ENCODE results near the gene STEAP2.

STEAP2 gene

GRCh38 chr7:90230834-90231233 is 19.3 kb downstream of the STEAP2 start:
- H3K9me3 ChIP-seq (ENCODE audit: control insufficient read depth in 2 of 2, low read length in 2 of 2), result no peaks in the 10 kb centered on the region
- H3K27me3 ChIP-seq (ENCODE audit: control insufficient read depth in 2 of 2, insufficient read depth in 2 of 2, low read length in 2 of 2), result no peaks in the 10 kb centered on the region
- peak overlapping the region; percentile 15 to 51 for H3K9ac ChIP-seq (ENCODE audit: low read depth in 1 of 2, low read length in 2 of 2)
- H3K36me3 ChIP-seq (ENCODE audit: control insufficient read depth in 2 of 2, insufficient read depth in 2 of 2, low read length in 2 of 2), result peaks cover 0 to 6% of the 10 kb centered on the region in 2 donors
- peak overlapping the region in 1 of 2 donors; percentile 52 for H3K27ac ChIP-seq (ENCODE audit: low read depth in 2 of 2, low read length in 2 of 2)
- H3K4me3 ChIP-seq (ENCODE audit: low read length in 2 of 2), result peak overlapping the region; percentile 22 to 62
- peaks cover 0 to 5% of the 10 kb centered on the region in 2 donors for H3K4me1 ChIP-seq (ENCODE audit: control insufficient read depth in 2 of 2, insufficient read depth in 2 of 2, low read length in 2 of 2)

GRCh38 chr7:90231304-90231703 is 19.8 kb downstream of the STEAP2 start:
- Histone ChIP-seq H3K4me3 (ENCODE audit: low read length in 2 of 2) (peak overlapping the region in 1 of 2 donors; percentile 51), H3K9me3 (ENCODE audit: control insufficient read depth in 2 of 2, low read length in 2 of 2) (no peaks in the 10 kb centered on the region), H3K4me1 (ENCODE audit: control insufficient read depth in 2 of 2, insufficient read depth in 2 of 2, low read length in 2 of 2) (peaks cover 0 to 5% of the 10 kb centered on the region in 2 donors), H3K36me3 (ENCODE audit: control insufficient read depth in 2 of 2, insufficient read depth in 2 of 2, low read length in 2 of 2) (peaks cover 0 to 6% of the 10 kb centered on the region in 2 donors), H3K27ac (ENCODE audit: low read depth in 2 of 2, low read length in 2 of 2) (no peak overlapping the region), H3K9ac (ENCODE audit: low read depth in 1 of 2, low read length in 2 of 2) (no peak overlapping the region), H3K27me3 (ENCODE audit: control insufficient read depth in 2 of 2, insufficient read depth in 2 of 2, low read length in 2 of 2) (no peaks in the 10 kb centered on the region)

- H3K36me3 ChIP-seq (ENCODE audit: control insufficient read depth in 2 of 2, insufficient read depth in 2 of 2, low read length in 2 of 2), result no peaks in the 10 kb centered on the region
- no peak overlapping the region for H3K9ac ChIP-seq (ENCODE audit: low read depth in 1 of 2, low read length in 2 of 2)
- H3K9me3 ChIP-seq (ENCODE audit: control insufficient read depth in 2 of 2, low read length in 2 of 2), result no peaks in the 10 kb centered on the region
- no peaks in the 10 kb centered on the region for H3K27me3 ChIP-seq (ENCODE audit: control insufficient read depth in 2 of 2, insufficient read depth in 2 of 2, low read length in 2 of 2)
- no peak overlapping the region for H3K27ac ChIP-seq (ENCODE audit: low read depth in 2 of 2, low read length in 2 of 2)
- H3K4me1 ChIP-seq (ENCODE audit: control insufficient read depth in 2 of 2, insufficient read depth in 2 of 2, low read length in 2 of 2), result peaks cover 0 to 11% of the 10 kb centered on the region in 2 donors
- H3K4me3 ChIP-seq (ENCODE audit: low read length in 2 of 2), result no peak overlapping the region
Measured at GRCh38 chr7:90232430-90232829, 20.9 kb downstream of the STEAP2 start.

GRCh38 chr7:90233569-90233968 is 22.0 kb downstream of the STEAP2 start:
- Histone ChIP-seq H3K27ac (ENCODE audit: low read depth in 2 of 2, low read length in 2 of 2) (no peak overlapping the region), H3K4me1 (ENCODE audit: control insufficient read depth in 2 of 2, insufficient read depth in 2 of 2, low read length in 2 of 2) (peaks cover 0 to 11% of the 10 kb centered on the region in 2 donors), H3K9ac (ENCODE audit: low read depth in 1 of 2, low read length in 2 of 2) (no peak overlapping the region), H3K4me3 (ENCODE audit: low read length in 2 of 2) (no peak overlapping the region), H3K36me3 (ENCODE audit: control insufficient read depth in 2 of 2, insufficient read depth in 2 of 2, low read length in 2 of 2) (peaks cover 0 to 3% of the 10 kb centered on the region in 2 donors), H3K27me3 (ENCODE audit: control insufficient read depth in 2 of 2, insufficient read depth in 2 of 2, low read length in 2 of 2) (no peaks in the 10 kb centered on the region), H3K9me3 (ENCODE audit: control insufficient read depth in 2 of 2, low read length in 2 of 2) (no peaks in the 10 kb centered on the region)

- H3K27ac ChIP-seq (ENCODE audit: low read depth in 2 of 2, low read length in 2 of 2), result no peak overlapping the region
Measured at GRCh38 chr7:90236721-90237289, 25.3 kb downstream of the STEAP2 start.

GRCh38 chr7:90238022-90238421 is 26.5 kb downstream of the STEAP2 start:
- no peak overlapping the region for H3K4me3 ChIP-seq (ENCODE audit: low read length in 2 of 2)
- no peaks in the 10 kb centered on the region for H3K9me3 ChIP-seq (ENCODE audit: control insufficient read depth in 2 of 2, low read length in 2 of 2)
- H3K36me3 ChIP-seq (ENCODE audit: control insufficient read depth in 2 of 2, insufficient read depth in 2 of 2, low read length in 2 of 2), result peaks cover 0 to 3% of the 10 kb centered on the region in 2 donors
- peaks cover 6 to 7% of the 10 kb centered on the region in 2 donors for H3K4me1 ChIP-seq (ENCODE audit: control insufficient read depth in 2 of 2, insufficient read depth in 2 of 2, low read length in 2 of 2)
- H3K27me3 ChIP-seq (ENCODE audit: control insufficient read depth in 2 of 2, insufficient read depth in 2 of 2, low read length in 2 of 2), result no peaks in the 10 kb centered on the region
- H3K27ac ChIP-seq (ENCODE audit: low read depth in 2 of 2, low read length in 2 of 2), result no peak overlapping the region
- H3K9ac ChIP-seq (ENCODE audit: low read depth in 1 of 2, low read length in 2 of 2), result no peak overlapping the region

More at GRCh38 chr7:90236721-90237289, 25.3 kb downstream of the STEAP2 start:
- Histone ChIP-seq H3K27me3 (ENCODE audit: control insufficient read depth in 2 of 2, insufficient read depth in 2 of 2, low read length in 2 of 2) (no peaks in the 10 kb centered on the region), H3K9ac (ENCODE audit: low read depth in 1 of 2, low read length in 2 of 2) (no peak overlapping the region), H3K4me1 (ENCODE audit: control insufficient read depth in 2 of 2, insufficient read depth in 2 of 2, low read length in 2 of 2) (peaks cover 1 to 6% of the 10 kb centered on the region in 2 donors), H3K4me3 (ENCODE audit: low read length in 2 of 2) (no peak overlapping the region), H3K9me3 (ENCODE audit: control insufficient read depth in 2 of 2, low read length in 2 of 2) (no peaks in the 10 kb centered on the region), H3K36me3 (ENCODE audit: control insufficient read depth in 2 of 2, insufficient read depth in 2 of 2, low read length in 2 of 2) (peaks cover 0 to 3% of the 10 kb centered on the region in 2 donors)

GRCh38 chr7:90238583-90238982 is 27.0 kb downstream of the STEAP2 start:
- Histone ChIP-seq H3K9ac (ENCODE audit: low read depth in 1 of 2, low read length in 2 of 2) (no peak overlapping the region), H3K27ac (ENCODE audit: low read depth in 2 of 2, low read length in 2 of 2) (no peak overlapping the region), H3K4me1 (ENCODE audit: control insufficient read depth in 2 of 2, insufficient read depth in 2 of 2, low read length in 2 of 2) (peaks cover 7 to 9% of the 10 kb centered on the region in 2 donors), H3K36me3 (ENCODE audit: control insufficient read depth in 2 of 2, insufficient read depth in 2 of 2, low read length in 2 of 2) (peaks cover 0 to 3% of the 10 kb centered on the region in 2 donors), H3K9me3 (ENCODE audit: control insufficient read depth in 2 of 2, low read length in 2 of 2) (no peaks in the 10 kb centered on the region), H3K27me3 (ENCODE audit: control insufficient read depth in 2 of 2, insufficient read depth in 2 of 2, low read length in 2 of 2) (no peaks in the 10 kb centered on the region), H3K4me3 (ENCODE audit: low read length in 2 of 2) (no peak overlapping the region)

GRCh38 chr7:90239050-90239449 is 27.5 kb downstream of the STEAP2 start:
- H3K4me3 ChIP-seq (ENCODE audit: low read length in 2 of 2), result no peak overlapping the region
- H3K4me1 ChIP-seq (ENCODE audit: control insufficient read depth in 2 of 2, insufficient read depth in 2 of 2, low read length in 2 of 2), result peaks cover 7 to 11% of the 10 kb centered on the region in 2 donors
- peaks cover 0 to 3% of the 10 kb centered on the region in 2 donors for H3K36me3 ChIP-seq (ENCODE audit: control insufficient read depth in 2 of 2, insufficient read depth in 2 of 2, low read length in 2 of 2)
- H3K27ac ChIP-seq (ENCODE audit: low read depth in 2 of 2, low read length in 2 of 2), result no peak overlapping the region
- H3K27me3 ChIP-seq (ENCODE audit: control insufficient read depth in 2 of 2, insufficient read depth in 2 of 2, low read length in 2 of 2), result no peaks in the 10 kb centered on the region
- no peak overlapping the region for H3K9ac ChIP-seq (ENCODE audit: low read depth in 1 of 2, low read length in 2 of 2)
- H3K9me3 ChIP-seq (ENCODE audit: control insufficient read depth in 2 of 2, low read length in 2 of 2), result no peaks in the 10 kb centered on the region

GRCh38 chr7:90239625-90240228 is 28.2 kb downstream of the STEAP2 start:
- H3K9ac ChIP-seq (ENCODE audit: low read depth in 1 of 2, low read length in 2 of 2), result no peak overlapping the region
- H3K4me3 ChIP-seq (ENCODE audit: low read length in 2 of 2), result no peak overlapping the region
- peaks cover 0 to 3% of the 10 kb centered on the region in 2 donors for H3K36me3 ChIP-seq (ENCODE audit: control insufficient read depth in 2 of 2, insufficient read depth in 2 of 2, low read length in 2 of 2)
- H3K27ac ChIP-seq (ENCODE audit: low read depth in 2 of 2, low read length in 2 of 2), result no peak overlapping the region
- no peaks in the 10 kb centered on the region for H3K27me3 ChIP-seq (ENCODE audit: control insufficient read depth in 2 of 2, insufficient read depth in 2 of 2, low read length in 2 of 2)
- no peaks in the 10 kb centered on the region for H3K9me3 ChIP-seq (ENCODE audit: control insufficient read depth in 2 of 2, low read length in 2 of 2)
- peaks cover 7 to 18% of the 10 kb centered on the region in 2 donors for H3K4me1 ChIP-seq (ENCODE audit: control insufficient read depth in 2 of 2, insufficient read depth in 2 of 2, low read length in 2 of 2)

GRCh38 chr7:90242369-90243168 is 31.0 kb downstream of the STEAP2 start:
- Histone ChIP-seq H3K4me1 (ENCODE audit: control insufficient read depth in 2 of 2, insufficient read depth in 2 of 2, low read length in 2 of 2) (peaks cover 11 to 21% of the 10 kb centered on the region in 2 donors), H3K27me3 (ENCODE audit: control insufficient read depth in 2 of 2, insufficient read depth in 2 of 2, low read length in 2 of 2) (no peaks in the 10 kb centered on the region), H3K9me3 (ENCODE audit: control insufficient read depth in 2 of 2, low read length in 2 of 2) (no peaks in the 10 kb centered on the region), H3K9ac (ENCODE audit: low read depth in 1 of 2, low read length in 2 of 2) (no peak overlapping the region), H3K4me3 (ENCODE audit: low read length in 2 of 2) (peak overlapping the region in 1 of 2 donors; percentile 20), H3K27ac (ENCODE audit: low read depth in 2 of 2, low read length in 2 of 2) (peak overlapping the region; percentile 59 to 63), H3K36me3 (ENCODE audit: control insufficient read depth in 2 of 2, insufficient read depth in 2 of 2, low read length in 2 of 2) (peaks cover 0 to 3% of the 10 kb centered on the region in 2 donors)

All from mucosa of rectum (tissue), 2 donors.